D341Med (cell line): ENCODE data around the gene COL18A1.

Experiments
- DNase-seq: peaks from one replicate; pipeline ENCODE4 v3.0.0; 2012; ENCODE audit warnings: low spot score

Gene COL18A1

DNA sequence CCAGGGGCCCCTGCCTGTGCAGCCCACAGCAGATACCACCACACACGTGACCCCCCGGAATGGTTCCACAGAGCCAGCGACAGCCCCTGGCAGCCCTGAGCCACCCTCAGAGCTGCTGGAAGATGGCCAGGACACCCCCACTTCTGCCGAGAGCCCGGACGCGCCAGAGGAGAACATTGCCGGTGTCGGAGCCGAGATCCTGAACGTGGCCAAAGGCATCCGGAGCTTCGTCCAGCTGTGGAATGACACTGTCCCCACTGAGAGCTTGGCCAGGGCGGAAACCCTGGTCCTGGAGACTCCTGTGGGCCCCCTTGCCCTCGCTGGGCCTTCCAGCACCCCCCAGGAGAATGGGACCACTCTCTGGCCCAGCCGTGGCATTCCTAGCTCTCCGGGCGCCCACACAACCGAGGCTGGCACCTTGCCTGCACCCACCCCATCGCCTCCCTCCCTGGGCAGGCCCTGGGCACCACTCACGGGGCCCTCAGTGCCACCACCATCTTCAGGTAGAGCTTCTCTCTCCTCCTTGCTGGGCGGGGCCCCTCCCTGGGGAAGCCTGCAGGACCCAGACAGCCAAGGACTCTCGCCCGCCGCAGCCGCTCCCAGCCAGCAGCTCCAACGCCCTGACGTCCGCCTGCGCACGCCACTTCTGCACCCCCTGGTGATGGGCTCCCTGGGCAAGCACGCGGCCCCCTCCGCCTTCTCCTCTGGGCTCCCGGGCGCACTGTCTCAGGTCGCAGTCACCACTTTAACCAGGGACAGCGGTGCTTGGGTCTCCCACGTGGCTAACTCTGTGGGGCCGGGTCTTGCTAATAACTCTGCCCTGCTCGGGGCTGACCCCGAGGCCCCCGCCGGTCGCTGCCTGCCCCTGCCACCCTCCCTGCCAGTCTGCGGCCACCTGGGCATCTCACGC is 51.0 kb downstream of the COL18A1 start:
- no peak for DNase-seq

DNA sequence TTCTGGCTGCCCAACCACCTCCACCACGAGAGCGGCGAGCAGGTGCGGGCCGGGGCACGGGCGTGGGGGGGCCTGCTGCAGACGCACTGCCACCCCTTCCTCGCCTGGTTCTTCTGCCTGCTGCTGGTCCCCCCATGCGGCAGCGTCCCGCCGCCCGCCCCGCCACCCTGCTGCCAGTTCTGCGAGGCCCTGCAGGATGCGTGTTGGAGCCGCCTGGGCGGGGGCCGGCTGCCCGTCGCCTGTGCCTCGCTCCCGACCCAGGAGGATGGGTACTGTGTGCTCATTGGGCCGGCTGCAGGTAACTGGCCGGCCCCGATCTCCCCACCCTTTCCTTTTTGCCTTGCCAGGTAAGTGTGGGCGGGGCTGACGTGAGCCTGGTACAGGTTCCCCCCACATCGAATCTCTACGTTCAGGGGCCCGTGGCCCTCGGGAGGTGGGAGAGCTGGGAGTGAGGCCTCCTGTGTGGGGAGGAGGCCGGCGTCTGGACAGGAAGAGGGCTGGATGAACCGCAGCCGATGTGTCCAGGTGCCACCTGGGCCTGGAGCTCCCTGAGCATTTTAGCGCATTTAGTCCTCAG is 51.7 kb downstream of the COL18A1 start:
- DNase-seq = no peak

- DNase-seq = no peak
These were observed 52.3 kb downstream of the COL18A1 start for GRCh38 chr21:45457161-45457831.

GRCh38 chr21:45457832-45458172 is 52.8 kb downstream of the COL18A1 start:
- DNase-seq = no peak

DNA sequence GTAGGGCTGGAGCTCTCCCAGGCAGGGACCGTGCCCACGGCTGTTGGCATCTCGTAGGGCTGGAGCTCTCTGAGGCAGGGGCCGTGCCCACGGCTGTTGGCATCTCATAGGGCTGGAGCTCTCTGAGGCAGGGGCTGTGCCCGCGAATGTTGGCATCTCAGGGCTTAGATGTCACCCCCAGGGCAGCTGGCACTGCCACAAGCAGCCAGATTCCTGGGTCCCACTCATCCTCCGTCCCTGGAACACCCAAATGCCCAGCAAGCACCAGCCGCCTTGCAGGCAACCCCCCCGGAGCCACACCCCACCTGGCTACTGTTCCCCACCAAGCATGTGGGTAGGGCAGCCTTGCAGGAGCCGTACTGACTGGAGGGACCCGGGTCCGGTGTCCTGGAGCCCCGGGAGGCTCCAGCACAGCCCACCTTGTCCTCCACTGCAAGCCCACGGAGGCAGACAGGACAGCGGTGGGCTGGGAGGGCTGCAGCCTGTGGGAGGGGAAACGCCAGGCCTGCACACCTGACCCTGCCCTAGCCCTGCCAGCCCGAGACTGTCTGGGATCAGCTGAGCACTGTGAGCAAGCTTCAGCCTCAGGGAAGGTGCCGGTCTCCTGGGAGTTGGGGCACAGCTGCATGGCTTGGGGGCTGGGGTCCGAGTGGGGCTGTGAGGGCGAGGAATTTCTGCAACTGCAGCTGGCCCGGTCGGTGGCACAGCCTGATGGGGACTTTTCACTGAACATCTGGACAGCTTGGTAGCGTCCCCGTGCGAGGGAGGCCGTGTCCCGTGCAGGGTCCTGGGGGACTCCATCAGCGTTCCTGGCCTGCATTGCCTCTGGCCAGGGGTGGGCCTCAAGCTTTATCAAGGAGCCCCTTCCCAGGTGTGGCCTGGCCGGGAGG is 53.6 kb downstream of the COL18A1 start:
- no peak for DNase-seq

DNA sequence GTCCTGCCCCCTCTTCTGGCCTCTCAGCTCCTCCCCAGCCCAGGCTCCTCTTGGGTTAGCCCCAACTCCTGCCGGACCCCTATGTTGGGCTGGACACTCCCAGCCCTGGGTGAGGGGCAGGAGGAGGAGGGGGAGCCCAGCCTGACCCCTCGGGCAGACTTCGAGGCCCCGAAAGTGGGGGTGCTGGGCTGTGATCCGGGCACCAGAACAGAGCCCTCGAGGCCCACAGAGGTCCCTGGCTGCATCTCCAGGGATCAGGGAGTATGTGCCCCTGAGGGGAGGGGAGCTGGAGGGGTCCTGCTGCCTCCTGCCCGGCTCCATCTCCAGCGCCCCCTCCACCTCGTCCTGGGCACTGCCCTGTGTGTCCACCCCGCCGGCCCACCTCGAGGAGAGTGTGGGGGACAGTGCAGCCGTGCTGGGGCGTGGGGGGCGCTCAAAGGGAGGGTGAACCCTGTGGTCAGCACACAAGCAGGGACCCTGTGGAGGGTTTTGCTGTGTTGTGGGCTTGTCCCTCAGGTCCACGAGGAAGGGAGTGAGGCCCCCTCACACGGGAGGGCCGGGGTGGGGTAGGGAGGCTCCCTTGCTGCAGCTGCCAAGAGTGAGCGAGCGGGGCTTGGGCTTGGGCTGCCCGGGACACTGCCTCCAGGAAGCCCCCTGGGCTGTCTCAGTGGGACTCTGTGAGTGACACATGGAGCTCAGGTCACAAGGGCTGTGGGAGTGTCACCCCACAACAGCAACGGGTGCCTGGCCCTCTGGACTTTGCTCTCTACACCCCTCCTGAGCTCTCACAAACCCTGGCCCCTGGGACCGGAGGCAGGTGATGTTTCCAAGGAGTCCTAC is 54.4 kb downstream of the COL18A1 start:
- DNase-seq = no peak

- DNase-seq = no peak
These were observed 55.1 kb downstream of the COL18A1 start for GRCh38 chr21:45460011-45460565.

DNA sequence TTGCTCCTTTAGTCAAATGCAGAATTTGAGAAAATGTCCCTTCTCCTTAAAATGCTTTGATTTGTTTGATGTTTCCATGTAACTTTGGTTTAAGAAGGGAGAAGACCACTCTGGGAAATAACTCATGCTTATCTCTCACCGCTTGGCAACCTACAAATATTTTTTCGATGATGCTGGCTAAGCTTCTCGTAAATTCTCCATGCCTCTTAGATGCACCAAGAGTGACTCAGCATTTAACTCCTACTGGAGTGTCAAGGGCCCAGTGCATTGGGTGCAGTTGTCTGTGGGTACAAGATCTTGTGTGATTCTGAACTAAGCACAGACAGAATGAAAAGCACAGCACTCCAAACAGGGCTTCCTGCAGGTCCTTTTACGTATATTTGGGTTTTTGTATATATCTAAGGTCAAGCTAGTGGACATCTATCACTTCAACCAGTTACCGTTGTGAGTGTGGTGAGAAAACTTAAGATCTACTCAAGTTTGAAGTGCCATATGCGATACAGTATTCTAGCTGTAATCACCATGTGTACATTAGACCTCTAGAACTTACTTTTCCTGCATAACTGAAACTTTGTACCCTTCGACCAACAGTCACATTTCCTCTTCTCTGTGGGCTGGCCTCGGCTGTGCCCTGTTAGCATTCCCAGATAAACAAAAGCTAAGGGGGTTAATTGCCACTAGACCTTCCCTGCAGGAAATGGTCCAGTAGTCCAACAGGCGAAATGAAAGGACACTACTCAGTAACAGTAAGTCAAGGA is 55.8 kb downstream of the COL18A1 start:
- DNase-seq = no peak

DNA sequence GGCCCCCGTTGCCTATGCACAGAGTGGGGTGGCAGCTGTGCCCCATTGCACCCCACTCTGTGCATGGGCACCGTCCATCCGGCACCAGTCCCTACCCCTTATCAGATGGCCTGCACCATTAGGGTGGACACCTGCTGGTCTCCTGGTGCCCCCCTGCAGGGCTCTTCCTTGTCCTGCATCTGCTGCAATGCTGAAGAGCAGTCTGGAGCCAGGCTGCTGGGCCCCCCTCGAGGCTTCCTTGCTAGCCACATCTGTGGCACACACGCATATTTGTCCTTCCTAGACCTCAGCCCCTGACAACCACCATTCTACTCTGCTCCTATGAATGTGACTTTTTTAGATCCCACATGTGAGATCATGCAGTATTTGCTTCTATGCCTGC is 56.4 kb downstream of the COL18A1 start:
- DNase-seq = no peak

- no peak for DNase-seq
These were observed 56.9 kb downstream of the COL18A1 start for GRCh38 chr21:45461806-45462341.

DNA sequence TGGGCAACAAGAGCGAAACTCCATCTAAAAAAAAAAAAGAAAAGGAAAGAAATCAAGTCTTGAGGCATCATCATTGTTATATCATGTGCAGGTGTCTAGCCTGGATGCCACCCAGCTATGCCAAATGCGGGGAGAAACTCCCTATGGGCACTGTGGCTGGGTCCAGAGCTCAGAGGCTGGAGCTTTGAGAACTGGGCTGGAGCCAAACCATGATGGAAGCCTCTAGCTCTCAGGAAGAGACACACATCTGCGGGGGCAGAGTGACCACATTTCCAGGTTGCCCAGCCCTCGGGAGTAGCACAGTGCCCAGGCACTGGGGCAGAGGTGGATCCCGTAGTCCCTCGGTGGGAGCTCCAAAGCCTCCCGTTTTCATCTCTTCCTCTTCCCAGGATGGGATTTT is 58.9 kb downstream of the COL18A1 start:
- no peak for DNase-seq

DNA sequence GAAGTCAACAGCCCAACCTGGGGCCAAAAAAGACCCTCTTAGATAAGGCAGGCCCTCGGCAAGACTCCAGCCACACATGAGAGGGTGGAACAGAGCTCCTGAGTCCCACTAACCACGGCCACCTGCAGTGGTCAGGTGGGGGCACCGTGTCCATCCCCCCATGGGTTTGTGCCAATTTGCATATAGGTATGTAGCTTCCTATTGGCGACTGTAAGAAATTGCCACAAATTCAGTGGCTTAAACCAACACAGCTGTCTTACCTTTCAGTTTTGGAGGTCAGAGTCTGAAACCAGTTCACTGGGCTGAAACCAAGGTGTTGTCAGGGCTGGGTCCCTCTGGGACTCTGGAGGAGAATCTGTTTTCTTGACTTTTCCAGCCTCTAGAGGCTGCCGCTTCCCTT is 59.3 kb downstream of the COL18A1 start:
- DNase-seq = no peak

DNA sequence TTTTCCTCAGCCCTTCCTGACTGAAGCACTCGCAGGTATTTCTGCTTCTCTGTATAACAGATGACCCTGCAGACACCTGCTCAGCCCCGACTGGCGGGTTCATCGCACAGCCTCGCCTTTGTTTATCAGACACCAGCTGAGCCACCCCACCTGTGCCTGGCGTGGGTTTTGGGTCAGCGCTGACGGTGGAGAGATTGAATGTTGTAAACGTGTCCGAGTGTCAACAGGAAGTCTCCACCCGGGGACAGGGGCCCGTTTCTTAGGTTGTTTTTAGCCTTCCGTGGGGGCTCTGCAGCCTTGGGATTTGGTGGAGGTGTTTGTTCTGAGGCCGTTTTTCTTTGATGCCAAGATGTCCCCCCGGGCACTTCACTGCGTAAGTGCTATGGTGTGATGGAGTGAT is 60.1 kb downstream of the COL18A1 start:
- DNase-seq = no peak

GRCh38 chr21:45465611-45466329 is 60.8 kb downstream of the COL18A1 start:
- no peak for DNase-seq

- no peak for DNase-seq
These were observed 61.6 kb downstream of the COL18A1 start for GRCh38 chr21:45466330-45467220.

DNA sequence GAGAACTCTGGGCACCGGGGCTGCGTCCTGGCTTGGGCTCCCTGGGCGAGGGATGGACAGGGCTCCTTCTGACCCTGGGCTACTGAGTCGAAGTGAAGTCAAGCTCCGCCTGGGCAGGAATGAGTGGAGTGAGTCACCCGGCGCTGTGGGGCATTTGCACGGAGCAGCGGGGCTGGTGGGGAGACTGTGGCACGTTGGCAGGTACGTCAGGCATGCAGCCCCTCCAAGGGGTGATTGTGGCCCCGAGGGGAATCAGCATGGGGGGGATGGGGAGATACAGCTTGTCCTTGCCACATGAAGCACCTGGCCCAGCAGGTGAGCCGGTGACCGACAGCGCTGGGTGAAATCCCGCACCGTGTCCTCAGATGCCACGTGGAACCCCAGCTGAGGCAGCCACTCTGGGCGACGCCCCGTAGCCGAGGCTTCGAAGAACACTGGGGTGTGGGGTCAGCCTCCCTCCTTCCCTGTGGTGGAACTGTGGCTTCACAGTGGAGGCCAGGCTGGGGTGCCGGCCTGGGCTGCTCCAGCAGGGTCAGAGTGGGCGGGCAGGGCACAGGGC is 62.3 kb downstream of the COL18A1 start:
- DNase-seq = no peak

- DNase-seq = no peak
These were observed 63.3 kb downstream of the COL18A1 start for GRCh38 chr21:45468051-45468970.
